Activated CD8-positive, alpha-beta T cell treated with anti-CD3 and anti-CD28 coated beads for 36 hours (primary cell): ENCODE results near the gene EIPR1. TPM values are rescaled to one million over a fixed set of nuclear protein-coding genes. Genes with fewer than 3 reads are reported as not detected.

Source experiments
- ATAC-seq: fragments of 200-7000 bp; cut with Tn5 transposase; one replicate; pipeline ENCODE4 v1.10.0; 2021; ENCODE audit warnings: mild to moderate bottlenecking, moderate library complexity
- CTCF ChIA-PET: fragments of 350-600 bp; sonication (Branson Sonifier 250); formaldehyde crosslinking; loops from one replicate; lab custom pipeline; 2021; ENCODE audit warnings: antibody characterized with exemption; lab: Charles Lee
- POLR2A ChIA-PET: fragments of 350-600 bp; sonication (Branson Sonifier 250); formaldehyde crosslinking; loops from one replicate; lab custom pipeline; 2021; ENCODE audit warnings: antibody characterized with exemption; lab: Charles Lee
- DNase-seq: peaks from one replicate; pipeline ENCODE4 v3.0.0-alpha.2; 2020
- H3K27ac Mint-ChIP-seq: one replicate; pipeline ENCODE4 v1.8.0; 2021; ENCODE audit warnings: mild to moderate bottlenecking, mixed read lengths
- H3K27me3 Mint-ChIP-seq: one replicate; pipeline ENCODE4 v1.8.0; 2021; ENCODE audit warnings: mixed read lengths
- H3K36me3 Mint-ChIP-seq: one replicate; pipeline ENCODE4 v1.8.0; 2021; ENCODE audit warnings: low read depth, mixed read lengths
- H3K4me1 Mint-ChIP-seq: one replicate; pipeline ENCODE4 v1.8.0; 2021; ENCODE audit warnings: low read depth, mixed read lengths
- H3K4me3 Mint-ChIP-seq: one replicate; pipeline ENCODE4 v1.8.0; 2021; ENCODE audit warnings: mild to moderate bottlenecking, moderate library complexity, mixed read lengths
- H3K9me3 Mint-ChIP-seq: one replicate; pipeline ENCODE4 v1.8.0; 2021; ENCODE audit warnings: mixed read lengths
- CTCF ChIP-seq: fragments of 200-600 bp; IDR thresholded peaks from one replicate; pipeline ENCODE4 v1.8.0; 2022; ENCODE audit warnings: antibody characterized with exemption, mild to moderate bottlenecking
- intact Hi-C: fragments of 100-400 bp; cut with micrococcal nuclease; formaldehyde crosslinking; loops from one replicate; pipeline ENCODE4 v1.10.0; 2022
- total RNA-seq, 2 experiments: library from RNA; stranded (reverse); gene quantifications; one replicate each; pipeline ENCODE4 v1.2.3, GENCODE V29; 2021

EIPR1 gene
- total RNA-seq, 2 experiments from 2014 or later = 38.4 to 39.1 TPM

- Mint-ChIP-seq H3K27me3 (no peaks in the 10 kb centered on the region), H3K27ac (no peak overlapping the region), H3K4me3 (no peak overlapping the region), H3K4me1 (peaks cover 3% of the 10 kb centered on the region), H3K36me3 (peaks cover 11% of the 10 kb centered on the region), H3K9me3 (no peaks in the 10 kb centered on the region)
- no peak for ATAC-seq
- TF ChIP-seq CTCF = no peak
- CTCF ChIA-PET = no interaction called here
- intact Hi-C loops = no loop called here
- DNase-seq = no peak
- POLR2A ChIA-PET = no interaction called here
Observed at GRCh38 chr2:3293221-3293620, 84.4 kb downstream of the EIPR1 start.

GRCh38 chr2:3292416-3292815 is 85.2 kb downstream of the EIPR1 start:
- Mint-ChIP-seq H3K9me3 (no peaks in the 10 kb centered on the region), H3K4me3 (no peak overlapping the region), H3K27me3 (no peaks in the 10 kb centered on the region), H3K4me1 (peaks cover 3% of the 10 kb centered on the region), H3K36me3 (peaks cover 11% of the 10 kb centered on the region), H3K27ac (no peak overlapping the region)
- CTCF ChIA-PET = no interaction called here
- ATAC-seq = no peak
- POLR2A ChIA-PET = no interaction called here
- DNase-seq = no peak
- intact Hi-C loops = no loop called here
- TF ChIP-seq CTCF = no peak

GRCh38 chr2:3291750-3292149 is 85.9 kb downstream of the EIPR1 start:
- no peaks in the 10 kb centered on the region for H3K9me3 Mint-ChIP-seq
- TF ChIP-seq CTCF = no peak
- peaks cover 11% of the 10 kb centered on the region for H3K36me3 Mint-ChIP-seq
- H3K4me3 Mint-ChIP-seq = no peak overlapping the region
- ChIA-PET CTCF (no interaction called here), POLR2A (no interaction called here)
- ATAC-seq (no peak), DNase-seq (no peak)
- H3K4me1 Mint-ChIP-seq = peaks cover 5% of the 10 kb centered on the region
- no peak overlapping the region for H3K27ac Mint-ChIP-seq
- intact Hi-C loops = no loop called here
- no peaks in the 10 kb centered on the region for H3K27me3 Mint-ChIP-seq

GRCh38 chr2:3291113-3291512 is 86.5 kb downstream of the EIPR1 start:
- no peak for ATAC-seq
- intact Hi-C loops = no loop called here
- ChIA-PET POLR2A (no interaction called here), CTCF (no interaction called here)
- Mint-ChIP-seq H3K27me3 (no peaks in the 10 kb centered on the region), H3K36me3 (peaks cover 11% of the 10 kb centered on the region), H3K4me1 (peaks cover 5% of the 10 kb centered on the region), H3K27ac (no peak overlapping the region), H3K4me3 (no peak overlapping the region), H3K9me3 (no peaks in the 10 kb centered on the region)
- no peak for TF ChIP-seq CTCF
- DNase-seq = no peak

GRCh38 chr2:3290655-3291054 is 87.0 kb downstream of the EIPR1 start:
- intact Hi-C loops = no loop called here
- Mint-ChIP-seq H3K4me1 (peaks cover 5% of the 10 kb centered on the region), H3K9me3 (no peaks in the 10 kb centered on the region), H3K27me3 (no peaks in the 10 kb centered on the region), H3K4me3 (no peak overlapping the region), H3K36me3 (peaks cover 11% of the 10 kb centered on the region), H3K27ac (no peak overlapping the region)
- ATAC-seq (no peak), DNase-seq (no peak)
- ChIA-PET POLR2A (no interaction called here), CTCF (no interaction called here)
- TF ChIP-seq CTCF = no peak
